ENCODE data around the gene FLYWCH1.

DNA sequence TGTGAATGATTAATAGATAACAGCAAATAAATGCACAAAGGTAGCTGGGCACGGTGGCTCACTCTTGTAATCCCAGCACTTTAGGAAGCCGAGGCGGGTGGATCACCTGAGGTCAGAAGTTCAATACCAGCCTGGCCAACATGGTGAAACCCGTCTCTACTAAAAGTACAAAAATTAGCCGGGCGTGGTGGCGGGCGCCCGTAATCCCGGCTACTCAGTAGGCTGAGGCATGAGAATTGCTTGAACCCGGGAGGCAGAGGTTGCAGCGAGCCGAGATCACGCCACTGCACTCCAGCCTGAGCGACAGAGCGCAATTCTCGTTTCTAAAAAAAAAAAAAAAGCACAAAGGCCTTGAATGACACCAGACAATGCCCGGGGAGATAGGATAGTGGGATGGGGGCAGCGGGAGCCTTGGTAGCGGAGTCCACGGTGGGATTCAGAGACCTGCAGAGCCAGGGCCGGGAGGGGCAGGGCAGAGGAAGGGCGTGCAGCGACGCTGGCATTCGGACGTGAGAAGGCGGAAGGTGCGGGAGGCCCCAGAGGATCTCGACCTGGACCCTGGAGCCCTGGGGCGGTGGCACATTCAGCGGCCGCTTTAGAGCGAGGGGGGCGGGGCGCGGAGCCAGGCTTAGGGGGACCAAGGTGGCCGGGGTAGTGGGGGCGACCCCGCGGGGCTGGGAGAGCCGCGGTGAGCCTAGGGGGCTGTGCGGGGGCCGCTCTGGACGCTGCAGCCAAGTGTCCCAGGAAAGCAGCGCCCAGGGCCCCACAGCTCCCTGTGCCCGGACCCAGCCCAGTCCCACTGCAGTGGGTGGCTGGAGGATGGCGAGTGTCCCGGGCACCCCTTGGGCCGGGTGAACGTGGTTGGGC is 29.7 kb upstream of the FLYWCH1 start:
- TF ChIP-seq, protein P1, sequence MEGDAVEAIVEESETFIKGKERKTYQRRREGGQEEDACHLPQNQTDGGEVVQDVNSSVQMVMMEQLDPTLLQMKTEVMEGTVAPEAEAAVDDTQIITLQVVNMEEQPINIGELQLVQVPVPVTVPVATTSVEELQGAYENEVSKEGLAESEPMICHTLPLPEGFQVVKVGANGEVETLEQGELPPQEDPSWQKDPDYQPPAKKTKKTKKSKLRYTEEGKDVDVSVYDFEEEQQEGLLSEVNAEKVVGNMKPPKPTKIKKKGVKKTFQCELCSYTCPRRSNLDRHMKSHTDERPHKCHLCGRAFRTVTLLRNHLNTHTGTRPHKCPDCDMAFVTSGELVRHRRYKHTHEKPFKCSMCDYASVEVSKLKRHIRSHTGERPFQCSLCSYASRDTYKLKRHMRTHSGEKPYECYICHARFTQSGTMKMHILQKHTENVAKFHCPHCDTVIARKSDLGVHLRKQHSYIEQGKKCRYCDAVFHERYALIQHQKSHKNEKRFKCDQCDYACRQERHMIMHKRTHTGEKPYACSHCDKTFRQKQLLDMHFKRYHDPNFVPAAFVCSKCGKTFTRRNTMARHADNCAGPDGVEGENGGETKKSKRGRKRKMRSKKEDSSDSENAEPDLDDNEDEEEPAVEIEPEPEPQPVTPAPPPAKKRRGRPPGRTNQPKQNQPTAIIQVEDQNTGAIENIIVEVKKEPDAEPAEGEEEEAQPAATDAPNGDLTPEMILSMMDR (IDR thresholded peaks at IDR 0.05 in 2 of 3, conservative IDR thresholded peaks at IDR 0.05 in 1 of 3; ENCODE audit: control insufficient read depth in 2 of 3, extremely low read depth in 1 of 3, insufficient read depth in 1 of 3, low read depth in 3 of 3, low read length in 3 of 3) = no peak
- TF ChIP-seq, protein P2, sequence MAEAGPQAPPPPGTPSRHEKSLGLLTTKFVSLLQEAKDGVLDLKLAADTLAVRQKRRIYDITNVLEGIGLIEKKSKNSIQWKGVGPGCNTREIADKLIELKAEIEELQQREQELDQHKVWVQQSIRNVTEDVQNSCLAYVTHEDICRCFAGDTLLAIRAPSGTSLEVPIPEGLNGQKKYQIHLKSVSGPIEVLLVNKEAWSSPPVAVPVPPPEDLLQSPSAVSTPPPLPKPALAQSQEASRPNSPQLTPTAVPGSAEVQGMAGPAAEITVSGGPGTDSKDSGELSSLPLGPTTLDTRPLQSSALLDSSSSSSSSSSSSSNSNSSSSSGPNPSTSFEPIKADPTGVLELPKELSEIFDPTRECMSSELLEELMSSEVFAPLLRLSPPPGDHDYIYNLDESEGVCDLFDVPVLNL (IDR thresholded peaks at IDR 0.05; ENCODE audit: low read depth, low read length) = no peak
- TF ChIP-seq MEF2A (IDR thresholded peaks at IDR 0.05; ENCODE audit: insufficient read depth, low read depth, low read length) (no peak), EP300 (IDR thresholded peaks at IDR 0.05; ENCODE audit: borderline replicate concordance in 1 of 2, control insufficient read depth in 1 of 2, low read depth in 2 of 2, low read length in 2 of 2) (no peak), ATF7 (IDR thresholded peaks at IDR 0.05; ENCODE audit: low read depth) (no peak), SPI1 (IDR thresholded peaks at IDR 0.05; ENCODE audit: borderline replicate concordance, insufficient read depth, low read depth, low read length) (no peak), SRF (IDR thresholded peaks at IDR 0.05; ENCODE audit: low read depth in 2 of 2, low read length in 2 of 2) (no peak), ESRRA (IDR thresholded peaks at IDR 0.05; ENCODE audit: low read length) (no peak)
